SH-SY5Y (cell line): ENCODE measurements around the gene ISLR2.

Experiments used
- GATA2 ChIP-seq: IDR thresholded peaks from 2 replicates; pipeline ENCODE4 v1.6.1; 2011; ENCODE audit warnings: mild to moderate bottlenecking, low read depth, low read length
- GATA3 ChIP-seq: IDR thresholded peaks from 2 replicates; pipeline ENCODE4 v1.6.1; 2011; ENCODE audit warnings: low read depth, mild to moderate bottlenecking, low read length, moderate library complexity

DNA sequence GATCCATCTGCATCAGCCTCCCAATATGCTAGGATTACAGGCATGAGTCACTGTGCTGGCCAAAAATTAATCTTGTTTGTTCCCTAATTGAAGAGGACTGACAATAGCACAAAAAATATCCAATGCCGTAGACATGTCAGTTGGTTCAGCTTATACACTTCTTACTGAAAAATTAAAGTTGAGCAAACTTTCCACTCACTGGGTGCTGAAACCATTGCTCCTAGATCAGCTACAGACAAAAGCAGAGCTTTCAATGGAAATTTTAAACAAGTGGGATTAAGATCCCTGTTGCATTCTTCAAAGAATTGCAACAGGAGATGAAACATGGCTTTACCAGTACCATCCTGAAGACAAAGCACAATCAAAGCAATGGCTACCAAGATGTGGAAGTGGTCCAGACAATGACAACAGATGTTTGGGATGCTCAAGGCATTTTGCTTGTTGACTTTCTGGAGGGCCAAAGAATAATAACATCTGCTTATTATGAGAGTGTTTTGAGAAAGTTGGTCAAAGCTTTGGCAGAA, 16.0 kb downstream of the ISLR2 start:
- TF ChIP-seq GATA2 (no peak), GATA3 (no peak)
